Effector CD8-positive, alpha-beta T cell (primary cell): Measurements from ENCODE around the gene FSTL5.
"Not testable (repeated sequence)": the region's sequence is repeated elsewhere in the genome, so short reads cannot be mapped to it uniquely, and the experiment has no call there.

Experiments used
- DNase-seq: peaks from one replicate; lab custom pipeline; 2025; lab: John Stamatoyannopoulos, UW
- total RNA-seq, 4 experiments: gene quantifications; one replicate each; lab custom pipeline; 2026; lab: John Stamatoyannopoulos, UW

Gene FSTL5
- total RNA-seq, result 0 to 0.18 (median 0) reads per million in 4 experiments

- DNase-seq, result no peak
These were observed at the start of gene FSTL5 for GRCh38 chr4:162163892-162164759. Gene FSTL5 (minus strand): TSS chr4:162164000. CDS start chr4:162111396, 52,604 bp downstream.

GRCh38 chr4:162209706-162210105, 45.9 kb upstream of the FSTL5 start:
- DNase-seq, result no peak

GRCh38 chr4:162203478-162203877, 39.7 kb upstream of the FSTL5 start:
- not testable (repeated sequence) for DNase-seq

- DNase-seq, result no peak
These were observed 37.9 kb upstream of the FSTL5 start for GRCh38 chr4:162201673-162202072.

GRCh38 chr4:162170509-162170908, 6.7 kb upstream of the FSTL5 start:
- DNase-seq, result no peak

- no peak for DNase-seq
These were observed 1.2 kb upstream of the FSTL5 start for GRCh38 chr4:162164906-162165510.

- DNase-seq, result no peak
These were observed 1.1 kb downstream of the FSTL5 start for GRCh38 chr4:162162672-162163071.

- no peak for DNase-seq
These were observed 6.6 kb downstream of the FSTL5 start for GRCh38 chr4:162157241-162157640.

GRCh38 chr4:162154862-162155540, 8.8 kb downstream of the FSTL5 start:
- DNase-seq, result no peak

- DNase-seq, result no peak
These were observed 11.9 kb downstream of the FSTL5 start for GRCh38 chr4:162151850-162152249.

- DNase-seq, result no peak
These were observed 12.4 kb downstream of the FSTL5 start for GRCh38 chr4:162151386-162151785.

GRCh38 chr4:162149644-162150043, 14.2 kb downstream of the FSTL5 start:
- no peak for DNase-seq

GRCh38 chr4:162140051-162140683, 23.6 kb downstream of the FSTL5 start:
- no peak for DNase-seq

- no peak for DNase-seq
These were observed 24.4 kb downstream of the FSTL5 start for GRCh38 chr4:162139412-162139811.

- no peak for DNase-seq
These were observed 32.5 kb downstream of the FSTL5 start for GRCh38 chr4:162131256-162131655.

- DNase-seq, result no peak
These were observed 37.1 kb downstream of the FSTL5 start for GRCh38 chr4:162126729-162127128.

GRCh38 chr4:162117051-162117450, 46.7 kb downstream of the FSTL5 start:
- no peak for DNase-seq

GRCh38 chr4:162116095-162116779, 47.6 kb downstream of the FSTL5 start:
- no peak for DNase-seq

- no peak for DNase-seq
These were observed 48.5 kb downstream of the FSTL5 start for GRCh38 chr4:162115333-162115732.

- no peak for DNase-seq
These were observed 52.7 kb downstream of the FSTL5 start for GRCh38 chr4:162111078-162111477.

GRCh38 chr4:162104459-162105124, 59.2 kb downstream of the FSTL5 start:
- no peak for DNase-seq
